Activated CD4-positive, alpha-beta T cell treated with anti-CD3 and anti-CD28 coated beads, Interleukin-10, Interleukin-2, amounts not matched to agents 100 ng/mL and 50 ng/mL, durations not matched to agents 16 hours and 8 hours (primary cell): ENCODE data around the gene FAM174C.
A peak's percentile ranks its signal among the peaks of the same experiment; 100 is the strongest.

Source experiments
- DNase-seq: peaks from one replicate; pipeline ENCODE4 v3.0.0-alpha.2; 2020

The FAM174C gene

DNA sequence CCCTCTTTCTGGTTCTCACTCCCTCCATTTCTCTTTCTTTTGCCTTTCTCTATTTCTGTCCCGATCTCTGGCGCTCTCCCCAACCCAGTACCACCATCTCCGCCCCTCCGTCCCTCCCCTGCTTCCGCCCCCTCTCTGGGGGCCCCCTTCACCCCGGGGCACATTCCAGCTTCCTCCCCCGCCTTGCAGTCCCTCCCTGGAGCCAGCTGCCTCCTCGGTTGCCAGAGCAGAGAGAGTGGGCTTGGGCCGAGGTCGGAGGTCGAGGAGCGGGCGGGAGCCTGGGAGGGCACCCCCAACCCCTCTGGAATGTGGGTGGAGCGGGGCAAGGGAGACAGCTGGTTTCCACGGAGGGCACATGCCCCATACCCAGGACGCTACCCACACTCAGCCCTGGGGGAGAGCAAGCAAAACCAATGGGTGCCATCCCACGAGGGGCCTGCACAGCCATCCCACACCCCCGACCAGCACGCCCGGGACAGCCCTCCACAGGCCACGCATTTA lies 12.7 kb upstream of the FAM174C start:
- DNase-seq: no peak

GRCh38 chr19:1263188-1263587 lies 12.1 kb upstream of the FAM174C start:
- no peak for DNase-seq

DNA sequence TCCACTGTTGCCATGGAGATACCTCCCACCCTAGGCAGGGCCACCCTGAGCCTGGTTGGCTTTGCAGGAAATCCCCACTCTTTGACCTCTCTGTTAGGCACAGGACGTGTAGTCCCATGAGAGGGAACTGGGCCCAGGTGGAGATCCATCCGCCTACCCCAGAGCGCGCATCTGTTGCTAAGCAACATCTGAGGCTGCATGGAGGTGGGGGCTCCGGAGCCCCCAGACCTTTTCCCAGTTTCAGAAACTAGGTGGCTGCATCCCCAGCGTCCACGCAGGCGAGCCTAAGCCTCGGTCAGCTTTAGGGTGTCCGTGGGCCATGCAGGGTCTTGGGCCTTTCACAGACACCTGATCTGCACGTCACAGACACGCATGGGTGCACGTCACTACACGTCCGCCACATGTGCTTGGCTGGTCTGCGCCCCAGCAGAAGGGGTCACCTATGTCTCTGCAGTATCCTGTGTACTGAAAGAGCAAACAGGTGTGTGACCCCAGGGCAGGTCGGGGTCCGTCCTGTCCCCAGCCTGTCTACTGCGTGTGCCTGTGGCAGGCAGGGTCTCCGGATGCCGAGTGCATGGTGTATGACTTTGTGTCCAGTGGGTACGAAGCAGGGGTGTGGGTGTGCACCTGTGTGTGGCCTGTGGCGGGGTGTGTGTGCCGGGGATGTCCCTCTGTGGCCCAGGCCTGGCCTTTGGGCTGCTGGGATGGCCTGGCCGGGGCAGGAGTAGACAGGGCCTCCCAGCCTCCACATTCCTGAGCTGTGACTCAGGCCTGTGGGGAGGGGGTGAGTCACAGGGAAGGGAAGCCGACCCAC lies 10.3 kb upstream of the FAM174C start:
- DNase-seq: no peak

GRCh38 chr19:1265615-1266128 lies 9.7 kb upstream of the FAM174C start:
- DNase-seq: peak; percentile 35

DNA sequence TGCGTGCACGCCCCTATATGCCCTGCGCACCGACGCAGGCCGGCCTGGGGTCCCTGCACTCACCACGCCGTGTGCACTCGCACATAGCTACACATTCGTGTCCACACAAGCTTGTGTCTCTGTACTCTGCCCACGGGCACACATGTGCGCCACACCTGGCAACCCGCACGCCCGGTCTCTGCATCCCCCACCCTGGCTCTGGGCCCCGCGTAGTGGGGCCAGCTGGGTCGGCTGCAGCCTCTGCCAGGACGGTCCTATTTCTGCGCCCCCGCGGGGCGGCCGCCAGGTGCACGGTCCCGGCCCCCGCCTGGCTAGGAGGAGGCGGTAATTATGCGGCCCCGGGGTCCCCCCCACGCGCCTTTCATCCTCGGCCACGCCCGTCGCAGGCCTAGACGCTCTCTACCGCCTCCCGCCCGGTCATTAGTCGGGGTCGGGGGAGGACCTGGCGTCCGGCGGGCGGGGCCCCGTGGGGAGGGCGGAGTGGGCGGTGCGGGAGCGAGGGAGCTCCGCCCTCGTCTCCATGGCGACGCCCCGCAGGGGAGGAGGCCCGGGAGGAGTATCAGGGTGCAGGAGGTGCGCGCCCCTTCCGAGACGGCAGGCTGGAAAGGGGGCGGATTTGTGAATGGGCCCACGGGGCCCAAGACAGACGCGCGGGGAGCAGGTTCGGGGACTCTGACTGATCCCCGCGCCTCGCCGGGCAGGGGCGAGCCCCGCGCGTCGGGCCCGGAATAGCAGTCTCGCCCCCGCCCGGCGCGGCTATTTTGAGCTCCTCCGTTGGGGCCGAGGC lies 9.0 kb upstream of the FAM174C start:
- peak; percentile 94 for DNase-seq

DNA sequence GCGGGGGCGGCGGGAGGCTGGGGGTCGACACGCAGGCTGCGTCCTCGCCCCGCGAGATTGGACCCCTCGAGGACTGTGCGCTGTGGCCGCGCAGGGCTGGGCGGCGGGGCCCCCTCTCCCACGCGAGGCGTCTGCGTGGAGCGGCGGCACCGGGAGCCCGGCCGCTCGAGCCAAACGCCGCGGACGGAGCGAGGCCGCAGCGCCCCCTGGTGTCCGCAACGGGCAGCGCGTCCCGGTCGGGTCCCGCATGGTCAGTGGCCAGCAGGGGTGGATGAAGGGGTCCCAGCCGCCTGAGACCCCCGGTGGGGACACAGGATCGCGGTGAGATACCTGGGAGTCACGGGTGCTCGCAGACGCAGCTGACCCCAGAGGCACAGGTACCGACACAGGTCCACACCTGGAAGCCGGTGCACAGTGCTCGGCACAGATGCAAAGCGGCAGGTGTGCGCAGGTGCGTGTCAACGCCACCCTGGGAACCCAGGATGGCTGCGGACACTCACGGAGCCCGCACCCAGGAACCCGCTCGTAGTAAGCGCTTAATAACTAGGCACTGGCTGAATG lies 8.3 kb upstream of the FAM174C start:
- DNase-seq: peak; percentile 73

GRCh38 chr19:1267477-1268225 lies 7.7 kb upstream of the FAM174C start:
- no peak for DNase-seq

DNA sequence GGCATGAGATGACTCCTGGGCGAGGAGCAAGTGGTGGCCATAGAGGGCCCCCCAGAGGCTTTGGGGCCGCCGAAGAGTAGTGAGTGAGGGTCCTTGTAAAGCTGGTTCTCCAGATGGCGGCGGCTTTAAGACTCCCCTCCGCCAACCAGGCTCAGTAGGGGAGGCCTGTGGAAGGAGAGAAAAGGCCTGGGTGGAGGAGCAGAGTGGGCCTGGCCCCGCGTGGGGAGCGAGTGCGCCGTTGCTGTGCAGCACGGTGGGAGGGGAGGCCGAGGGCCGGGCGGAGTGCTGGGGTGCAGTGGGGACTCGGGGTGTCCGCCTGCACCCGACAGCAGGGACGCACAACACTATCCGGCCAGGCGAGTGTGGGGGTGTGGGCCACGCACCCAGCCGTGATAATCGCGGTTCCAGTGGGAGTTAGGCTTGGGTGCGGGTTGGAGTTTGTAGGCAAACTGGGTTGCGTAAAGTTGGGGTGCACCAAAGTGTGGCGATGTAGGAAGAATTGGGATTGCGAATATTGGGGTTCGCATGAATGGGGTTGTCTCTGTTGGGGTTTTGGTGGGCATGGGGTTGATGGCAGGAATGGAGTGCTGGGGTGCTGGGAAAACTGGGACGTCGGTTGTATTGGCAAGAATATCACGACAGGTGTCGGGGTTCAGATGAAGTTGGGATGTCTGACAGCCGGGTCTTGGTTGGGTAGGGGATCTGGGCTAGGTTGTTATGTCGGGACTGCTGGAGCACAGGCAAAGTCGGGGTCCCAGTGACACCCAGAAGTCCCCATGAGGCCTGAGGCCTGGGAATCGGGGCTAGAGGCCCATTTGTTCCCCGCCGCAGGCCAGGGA lies 6.9 kb upstream of the FAM174C start:
- no peak for DNase-seq

DNA sequence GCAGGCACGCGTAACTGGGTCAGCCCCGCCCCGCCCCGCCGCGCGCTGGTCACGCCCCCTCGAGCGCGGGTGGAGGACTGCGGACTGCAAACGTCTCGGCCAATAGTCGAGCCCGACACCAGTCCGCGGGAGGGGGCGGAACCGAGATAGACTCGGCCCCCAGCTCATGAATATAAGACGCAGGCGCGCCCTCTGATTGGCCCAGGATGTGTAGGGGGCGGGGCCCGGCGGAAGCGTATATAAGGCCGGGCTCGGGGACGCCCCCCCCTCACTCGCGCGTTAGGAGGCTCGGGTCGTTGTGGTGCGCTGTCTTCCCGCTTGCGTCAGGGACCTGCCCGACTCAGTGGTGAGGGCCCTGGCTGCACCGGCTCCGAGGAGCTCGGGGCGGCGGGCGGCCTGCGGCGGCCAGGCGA lies 6.3 kb upstream of the FAM174C start, which contains the start of gene CIRBP:
Gene CIRBP (plus strand): TSS at position 268 of the 413 bp plus-strand sequence. CDS start 1,602 bp downstream, outside the sequence.
- peak; percentile 100 for DNase-seq

- DNase-seq: peak; percentile 91
Observed at GRCh38 chr19:1269478-1270212, 5.7 kb upstream of the FAM174C start.

- peak; percentile 43 for DNase-seq
Observed at GRCh38 chr19:1270213-1270853, 5.0 kb upstream of the FAM174C start.

- DNase-seq: no peak
Observed at GRCh38 chr19:1270854-1271527, 4.3 kb upstream of the FAM174C start.

- DNase-seq: no peak
Observed at GRCh38 chr19:1271528-1272422, 3.6 kb upstream of the FAM174C start.

DNA sequence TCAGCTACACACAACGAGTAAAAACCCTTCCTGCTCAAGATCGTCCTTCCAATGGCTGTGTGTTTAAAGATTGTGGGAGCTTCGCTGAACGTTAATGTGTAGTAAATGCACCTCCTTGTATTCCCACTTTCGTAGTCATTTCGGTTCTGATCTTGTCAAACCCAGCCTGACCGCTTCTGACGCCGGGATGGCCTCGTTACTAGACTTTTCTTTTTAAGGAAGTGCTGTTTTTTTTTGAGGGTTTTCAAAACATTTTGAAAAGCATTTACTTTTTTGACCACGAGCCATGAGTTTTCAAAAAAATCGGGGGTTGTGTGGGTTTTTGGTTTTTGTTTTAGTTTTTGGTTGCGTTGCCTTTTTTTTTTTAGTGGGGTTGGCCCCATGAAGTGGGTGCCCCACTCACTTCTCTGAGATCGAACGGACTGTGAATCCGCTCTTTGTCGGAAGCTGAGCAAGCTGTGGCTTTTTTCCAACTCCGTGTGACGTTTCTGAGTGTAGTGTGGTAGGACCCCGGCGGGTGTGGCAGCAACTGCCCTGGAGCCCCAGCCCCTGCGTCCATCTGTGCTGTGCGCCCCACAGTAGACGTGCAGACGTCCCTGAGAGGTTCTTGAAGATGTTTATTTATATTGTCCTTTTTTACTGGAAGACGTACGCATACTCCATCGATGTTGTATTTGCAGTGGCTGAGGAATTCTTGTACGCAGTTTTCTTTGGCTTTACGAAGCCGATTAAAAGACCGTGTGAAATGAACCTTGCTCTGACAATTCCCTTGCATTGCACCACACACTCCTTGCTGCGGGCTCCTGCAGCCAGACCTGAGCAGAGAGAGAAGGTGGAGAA lies 2.7 kb upstream of the FAM174C start:
- DNase-seq: no peak

GRCh38 chr19:1273263-1274041 lies 1.9 kb upstream of the FAM174C start:
- DNase-seq: no peak

- DNase-seq: no peak
Observed at GRCh38 chr19:1274081-1274851, 1.1 kb upstream of the FAM174C start.
